Measurements from ENCODE around the gene NCAM2. TPM values are rescaled to one million over a fixed set of nuclear protein-coding genes. Genes with fewer than 3 reads are reported as not detected.

Gene NCAM2
- total and polyA plus RNA-seq, 2 experiments from 2014 or later = 0.36 to 0.83 TPM

DNA sequence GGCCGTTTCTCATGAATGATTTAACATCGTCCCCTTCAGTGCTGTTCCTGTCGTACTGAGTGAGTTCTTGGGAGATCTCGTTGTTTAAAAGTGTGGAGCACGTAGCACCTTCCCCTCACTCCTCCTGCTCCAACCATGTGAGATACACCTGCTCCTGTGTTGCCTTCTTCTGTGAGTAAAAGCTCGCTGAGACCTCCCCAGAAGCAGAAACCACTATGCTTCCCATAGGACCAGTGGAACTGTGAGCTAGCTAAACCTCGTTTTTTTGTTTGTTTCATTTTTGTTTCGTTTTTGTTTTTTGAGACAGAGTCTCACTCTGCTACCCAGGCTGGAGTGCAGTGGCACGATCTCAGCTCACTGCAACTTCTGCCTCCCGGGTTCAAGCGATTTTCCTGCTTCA lies 198.6 kb downstream of the NCAM2 start:
- H2AFZ ChIP-seq = no peak overlapping the region
- no peaks in the 10 kb centered on the region for H3K4me1 ChIP-seq (ENCODE audit: insufficient read depth)
- no peaks in the 10 kb centered on the region for H3K9me2 ChIP-seq (ENCODE audit: insufficient read depth)
- TF ChIP-seq JUNB (IDR thresholded peaks at IDR 0.05; ENCODE audit: unreplicated experiment) = no peak
- TF ChIP-seq, protein P1, sequence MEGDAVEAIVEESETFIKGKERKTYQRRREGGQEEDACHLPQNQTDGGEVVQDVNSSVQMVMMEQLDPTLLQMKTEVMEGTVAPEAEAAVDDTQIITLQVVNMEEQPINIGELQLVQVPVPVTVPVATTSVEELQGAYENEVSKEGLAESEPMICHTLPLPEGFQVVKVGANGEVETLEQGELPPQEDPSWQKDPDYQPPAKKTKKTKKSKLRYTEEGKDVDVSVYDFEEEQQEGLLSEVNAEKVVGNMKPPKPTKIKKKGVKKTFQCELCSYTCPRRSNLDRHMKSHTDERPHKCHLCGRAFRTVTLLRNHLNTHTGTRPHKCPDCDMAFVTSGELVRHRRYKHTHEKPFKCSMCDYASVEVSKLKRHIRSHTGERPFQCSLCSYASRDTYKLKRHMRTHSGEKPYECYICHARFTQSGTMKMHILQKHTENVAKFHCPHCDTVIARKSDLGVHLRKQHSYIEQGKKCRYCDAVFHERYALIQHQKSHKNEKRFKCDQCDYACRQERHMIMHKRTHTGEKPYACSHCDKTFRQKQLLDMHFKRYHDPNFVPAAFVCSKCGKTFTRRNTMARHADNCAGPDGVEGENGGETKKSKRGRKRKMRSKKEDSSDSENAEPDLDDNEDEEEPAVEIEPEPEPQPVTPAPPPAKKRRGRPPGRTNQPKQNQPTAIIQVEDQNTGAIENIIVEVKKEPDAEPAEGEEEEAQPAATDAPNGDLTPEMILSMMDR (conservative IDR thresholded peaks at IDR 0.05; ENCODE audit: low read depth in 2 of 2) = no peak
- TF ChIP-seq, protein P2, sequence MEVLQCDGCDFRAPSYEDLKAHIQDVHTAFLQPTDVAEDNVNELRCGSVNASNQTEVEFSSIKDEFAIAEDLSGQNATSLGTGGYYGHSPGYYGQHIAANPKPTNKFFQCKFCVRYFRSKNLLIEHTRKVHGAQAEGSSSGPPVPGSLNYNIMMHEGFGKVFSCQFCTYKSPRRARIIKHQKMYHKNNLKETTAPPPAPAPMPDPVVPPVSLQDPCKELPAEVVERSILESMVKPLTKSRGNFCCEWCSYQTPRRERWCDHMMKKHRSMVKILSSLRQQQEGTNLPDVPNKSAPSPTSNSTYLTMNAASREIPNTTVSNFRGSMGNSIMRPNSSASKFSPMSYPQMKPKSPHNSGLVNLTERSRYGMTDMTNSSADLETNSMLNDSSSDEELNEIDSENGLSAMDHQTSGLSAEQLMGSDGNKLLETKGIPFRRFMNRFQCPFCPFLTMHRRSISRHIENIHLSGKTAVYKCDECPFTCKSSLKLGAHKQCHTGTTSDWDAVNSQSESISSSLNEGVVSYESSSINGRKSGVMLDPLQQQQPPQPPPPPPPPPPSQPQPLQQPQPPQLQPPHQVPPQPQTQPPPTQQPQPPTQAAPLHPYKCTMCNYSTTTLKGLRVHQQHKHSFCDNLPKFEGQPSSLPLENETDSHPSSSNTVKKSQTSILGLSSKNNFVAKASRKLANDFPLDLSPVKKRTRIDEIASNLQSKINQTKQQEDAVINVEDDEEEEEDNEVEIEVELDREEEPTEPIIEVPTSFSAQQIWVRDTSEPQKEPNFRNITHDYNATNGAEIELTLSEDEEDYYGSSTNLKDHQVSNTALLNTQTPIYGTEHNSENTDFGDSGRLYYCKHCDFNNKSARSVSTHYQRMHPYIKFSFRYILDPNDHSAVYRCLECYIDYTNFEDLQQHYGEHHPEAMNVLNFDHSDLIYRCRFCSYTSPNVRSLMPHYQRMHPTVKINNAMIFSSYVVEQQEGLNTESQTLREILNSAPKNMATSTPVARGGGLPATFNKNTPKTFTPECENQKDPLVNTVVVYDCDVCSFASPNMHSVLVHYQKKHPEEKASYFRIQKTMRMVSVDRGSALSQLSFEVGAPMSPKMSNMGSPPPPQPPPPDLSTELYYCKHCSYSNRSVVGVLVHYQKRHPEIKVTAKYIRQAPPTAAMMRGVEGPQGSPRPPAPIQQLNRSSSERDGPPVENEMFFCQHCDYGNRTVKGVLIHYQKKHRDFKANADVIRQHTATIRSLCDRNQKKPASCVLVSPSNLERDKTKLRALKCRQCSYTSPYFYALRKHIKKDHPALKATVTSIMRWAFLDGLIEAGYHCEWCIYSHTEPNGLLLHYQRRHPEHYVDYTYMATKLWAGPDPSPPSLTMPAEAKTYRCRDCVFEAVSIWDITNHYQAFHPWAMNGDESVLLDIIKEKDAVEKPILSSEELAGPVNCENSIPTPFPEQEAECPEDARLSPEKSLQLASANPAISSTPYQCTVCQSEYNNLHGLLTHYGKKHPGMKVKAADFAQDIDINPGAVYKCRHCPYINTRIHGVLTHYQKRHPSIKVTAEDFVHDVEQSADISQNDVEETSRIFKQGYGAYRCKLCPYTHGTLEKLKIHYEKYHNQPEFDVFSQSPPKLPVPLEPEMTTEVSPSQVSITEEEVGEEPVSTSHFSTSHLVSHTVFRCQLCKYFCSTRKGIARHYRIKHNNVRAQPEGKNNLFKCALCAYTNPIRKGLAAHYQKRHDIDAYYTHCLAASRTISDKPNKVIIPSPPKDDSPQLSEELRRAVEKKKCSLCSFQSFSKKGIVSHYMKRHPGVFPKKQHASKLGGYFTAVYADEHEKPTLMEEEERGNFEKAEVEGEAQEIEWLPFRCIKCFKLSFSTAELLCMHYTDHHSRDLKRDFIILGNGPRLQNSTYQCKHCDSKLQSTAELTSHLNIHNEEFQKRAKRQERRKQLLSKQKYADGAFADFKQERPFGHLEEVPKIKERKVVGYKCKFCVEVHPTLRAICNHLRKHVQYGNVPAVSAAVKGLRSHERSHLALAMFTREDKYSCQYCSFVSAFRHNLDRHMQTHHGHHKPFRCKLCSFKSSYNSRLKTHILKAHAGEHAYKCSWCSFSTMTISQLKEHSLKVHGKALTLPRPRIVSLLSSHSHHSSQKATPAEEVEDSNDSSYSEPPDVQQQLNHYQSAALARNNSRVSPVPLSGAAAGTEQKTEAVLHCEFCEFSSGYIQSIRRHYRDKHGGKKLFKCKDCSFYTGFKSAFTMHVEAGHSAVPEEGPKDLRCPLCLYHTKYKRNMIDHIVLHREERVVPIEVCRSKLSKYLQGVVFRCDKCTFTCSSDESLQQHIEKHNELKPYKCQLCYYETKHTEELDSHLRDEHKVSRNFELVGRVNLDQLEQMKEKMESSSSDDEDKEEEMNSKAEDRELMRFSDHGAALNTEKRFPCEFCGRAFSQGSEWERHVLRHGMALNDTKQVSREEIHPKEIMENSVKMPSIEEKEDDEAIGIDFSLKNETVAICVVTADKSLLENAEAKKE (CRISPR knock-in tag; IDR thresholded peaks at IDR 0.05) = no peak
- no peak for TF ChIP-seq NANOG (IDR thresholded peaks at IDR 0.05; ENCODE audit: borderline replicate concordance)
- TF ChIP-seq, protein P3, sequence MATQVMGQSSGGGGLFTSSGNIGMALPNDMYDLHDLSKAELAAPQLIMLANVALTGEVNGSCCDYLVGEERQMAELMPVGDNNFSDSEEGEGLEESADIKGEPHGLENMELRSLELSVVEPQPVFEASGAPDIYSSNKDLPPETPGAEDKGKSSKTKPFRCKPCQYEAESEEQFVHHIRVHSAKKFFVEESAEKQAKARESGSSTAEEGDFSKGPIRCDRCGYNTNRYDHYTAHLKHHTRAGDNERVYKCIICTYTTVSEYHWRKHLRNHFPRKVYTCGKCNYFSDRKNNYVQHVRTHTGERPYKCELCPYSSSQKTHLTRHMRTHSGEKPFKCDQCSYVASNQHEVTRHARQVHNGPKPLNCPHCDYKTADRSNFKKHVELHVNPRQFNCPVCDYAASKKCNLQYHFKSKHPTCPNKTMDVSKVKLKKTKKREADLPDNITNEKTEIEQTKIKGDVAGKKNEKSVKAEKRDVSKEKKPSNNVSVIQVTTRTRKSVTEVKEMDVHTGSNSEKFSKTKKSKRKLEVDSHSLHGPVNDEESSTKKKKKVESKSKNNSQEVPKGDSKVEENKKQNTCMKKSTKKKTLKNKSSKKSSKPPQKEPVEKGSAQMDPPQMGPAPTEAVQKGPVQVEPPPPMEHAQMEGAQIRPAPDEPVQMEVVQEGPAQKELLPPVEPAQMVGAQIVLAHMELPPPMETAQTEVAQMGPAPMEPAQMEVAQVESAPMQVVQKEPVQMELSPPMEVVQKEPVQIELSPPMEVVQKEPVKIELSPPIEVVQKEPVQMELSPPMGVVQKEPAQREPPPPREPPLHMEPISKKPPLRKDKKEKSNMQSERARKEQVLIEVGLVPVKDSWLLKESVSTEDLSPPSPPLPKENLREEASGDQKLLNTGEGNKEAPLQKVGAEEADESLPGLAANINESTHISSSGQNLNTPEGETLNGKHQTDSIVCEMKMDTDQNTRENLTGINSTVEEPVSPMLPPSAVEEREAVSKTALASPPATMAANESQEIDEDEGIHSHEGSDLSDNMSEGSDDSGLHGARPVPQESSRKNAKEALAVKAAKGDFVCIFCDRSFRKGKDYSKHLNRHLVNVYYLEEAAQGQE (IDR thresholded peaks at IDR 0.05; ENCODE audit: unreplicated experiment) = no peak
- TF ChIP-seq POLR2AphosphoS5 (IDR thresholded peaks at IDR 0.05; ENCODE audit: low read depth) = no peak
- TF ChIP-seq, protein P4, sequence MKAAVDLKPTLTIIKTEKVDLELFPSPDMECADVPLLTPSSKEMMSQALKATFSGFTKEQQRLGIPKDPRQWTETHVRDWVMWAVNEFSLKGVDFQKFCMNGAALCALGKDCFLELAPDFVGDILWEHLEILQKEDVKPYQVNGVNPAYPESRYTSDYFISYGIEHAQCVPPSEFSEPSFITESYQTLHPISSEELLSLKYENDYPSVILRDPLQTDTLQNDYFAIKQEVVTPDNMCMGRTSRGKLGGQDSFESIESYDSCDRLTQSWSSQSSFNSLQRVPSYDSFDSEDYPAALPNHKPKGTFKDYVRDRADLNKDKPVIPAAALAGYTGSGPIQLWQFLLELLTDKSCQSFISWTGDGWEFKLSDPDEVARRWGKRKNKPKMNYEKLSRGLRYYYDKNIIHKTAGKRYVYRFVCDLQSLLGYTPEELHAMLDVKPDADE (IDR thresholded peaks at IDR 0.05) = no peak
- no peak for TF ChIP-seq STAT1 (IDR thresholded peaks at IDR 0.05; ENCODE audit: unreplicated experiment)
- TF ChIP-seq CREB1 (CRISPR knock-in tag; IDR thresholded peaks at IDR 0.05; ENCODE audit: low read depth) = no peak
- no peak for TF ChIP-seq ZNF331 (CRISPR knock-in tag; IDR thresholded peaks at IDR 0.05; ENCODE audit: low read depth)
- TF ChIP-seq EZH2 (IDR thresholded peaks at IDR 0.05; ENCODE audit: low read depth, unreplicated experiment) = no peak
- TF ChIP-seq ZNF114 (CRISPR knock-in tag; IDR thresholded peaks at IDR 0.05) = no peak
- TF ChIP-seq EZH2phosphoT487 (IDR thresholded peaks at IDR 0.05; ENCODE audit: unreplicated experiment) = no peak
- H3K36me3 Mint-ChIP-seq (ENCODE audit: low read depth) = no peaks in the 10 kb centered on the region
- no peak overlapping the region for H3K4me3 ChIP-seq
- H3K9me3 Mint-ChIP-seq = no peaks in the 10 kb centered on the region
- H3K4me3 Mint-ChIP-seq = no peak overlapping the region
- no peaks in the 10 kb centered on the region for H3K4me1 Mint-ChIP-seq
- no peak overlapping the region for H3K4me2 ChIP-seq
- H3K27ac Mint-ChIP-seq = no peak overlapping the region
- DNase-seq (ENCODE audit: low spot score) (no peak), ATAC-seq (no peak)
- no peaks in the 10 kb centered on the region for H3F3A ChIP-seq (replicated peaks; ENCODE audit: low read depth)
- H3K27me3 ChIP-seq (ENCODE audit: insufficient read depth) = no peaks in the 10 kb centered on the region
- H4K20me1 ChIP-seq (replicated peaks; ENCODE audit: insufficient read depth) = no peaks in the 10 kb centered on the region
- H3K27me3 Mint-ChIP-seq (ENCODE audit: insufficient read depth, low read depth, poor library complexity) = no peaks in the 10 kb centered on the region
- H3K79me2 ChIP-seq (replicated peaks; ENCODE audit: insufficient read depth) = no peaks in the 10 kb centered on the region
- H3K36me3 ChIP-seq (ENCODE audit: insufficient read depth) = no peaks in the 10 kb centered on the region
- no peak overlapping the region for H3K27ac ChIP-seq (ENCODE audit: low read depth)

Data from GM23338 (cell line).